Glutamatergic neuron (in vitro differentiated cells): ENCODE data around the gene HSPA6. TPM values are rescaled to one million over a fixed set of nuclear protein-coding genes. Genes with fewer than 3 reads are reported as not detected.
A peak's percentile ranks its signal among the peaks of the same experiment; 100 is the strongest.

Source experiments
- DNase-seq: peaks from one replicate; pipeline ENCODE4 v3.0.0; 2022
- H3K27ac Mint-ChIP-seq: one replicate; pipeline ENCODE4 v1.8.0; 2020; ENCODE audit warnings: mild to moderate bottlenecking, mixed read lengths, inconsistent platforms; ENCODE audit not compliant: unreplicated experiment
- H3K27me3 Mint-ChIP-seq: one replicate; pipeline ENCODE4 v1.8.0; 2020; ENCODE audit warnings: mild to moderate bottlenecking, moderate library complexity, mixed read lengths, inconsistent platforms; ENCODE audit not compliant: unreplicated experiment
- H3K36me3 Mint-ChIP-seq: one replicate; pipeline ENCODE4 v1.8.0; 2020; ENCODE audit warnings: mild to moderate bottlenecking, mixed read lengths, inconsistent platforms; ENCODE audit not compliant: unreplicated experiment
- H3K4me1 Mint-ChIP-seq: one replicate; pipeline ENCODE4 v1.8.0; 2020; ENCODE audit warnings: mild to moderate bottlenecking, low read depth, mixed read lengths, inconsistent platforms; ENCODE audit not compliant: unreplicated experiment
- H3K4me3 Mint-ChIP-seq: one replicate; pipeline ENCODE4 v1.8.0; 2020; ENCODE audit warnings: mild to moderate bottlenecking, mixed read lengths, inconsistent platforms; ENCODE audit not compliant: unreplicated experiment
- H3K9me3 Mint-ChIP-seq: one replicate; pipeline ENCODE4 v1.8.0; 2020; ENCODE audit warnings: mild to moderate bottlenecking, moderate library complexity, mixed read lengths, inconsistent platforms; ENCODE audit not compliant: unreplicated experiment
- total RNA-seq: library from RNA; stranded (reverse); fragmentation: NEBNext Ultra II Directional; extraction: Animal tissue kit (Norgen Biotek cat#: 25700); gene quantifications from one replicate; pipeline ENCODE4 v1.2.1, GENCODE V29; 2021; ENCODE audit not compliant: unreplicated experiment
- TF ChIP-seq, protein P1 (sequence below): fragments of 200-600 bp; sonication (generic); IDR thresholded peaks from one replicate; pipeline ENCODE4 v1.5.0; 2021; ENCODE audit not compliant: partially characterized antibody, unreplicated experiment

Gene HSPA6
- total RNA-seq, 1 donor from 2014 or later: not detected

DNA sequence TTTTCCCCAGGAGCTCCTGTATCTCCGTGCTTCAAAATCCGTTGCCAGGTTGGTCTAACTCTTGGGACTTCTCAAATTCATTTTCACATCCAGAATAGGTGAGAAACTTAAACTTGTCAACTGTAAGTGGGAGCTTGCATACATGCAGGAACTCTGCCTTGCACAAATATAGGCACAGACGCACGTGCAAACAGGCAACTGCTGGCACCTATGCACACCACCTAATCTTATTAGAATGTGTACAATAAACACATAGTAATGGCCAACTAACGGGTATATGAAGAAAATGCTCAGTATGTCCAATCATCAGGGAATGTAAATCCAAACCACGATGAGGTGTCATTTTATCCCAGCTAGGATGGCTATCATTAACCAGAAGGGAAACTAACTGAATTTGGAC is 41.7 kb upstream of the HSPA6 start:
- H3K27ac Mint-ChIP-seq: no peak overlapping the region
- peaks cover 6% of the 10 kb centered on the region for H3K36me3 Mint-ChIP-seq
- no peak for DNase-seq
- peaks cover 2% of the 10 kb centered on the region for H3K27me3 Mint-ChIP-seq
- no peaks in the 10 kb centered on the region for H3K9me3 Mint-ChIP-seq
- no peak overlapping the region for H3K4me3 Mint-ChIP-seq
- TF ChIP-seq, protein P1, sequence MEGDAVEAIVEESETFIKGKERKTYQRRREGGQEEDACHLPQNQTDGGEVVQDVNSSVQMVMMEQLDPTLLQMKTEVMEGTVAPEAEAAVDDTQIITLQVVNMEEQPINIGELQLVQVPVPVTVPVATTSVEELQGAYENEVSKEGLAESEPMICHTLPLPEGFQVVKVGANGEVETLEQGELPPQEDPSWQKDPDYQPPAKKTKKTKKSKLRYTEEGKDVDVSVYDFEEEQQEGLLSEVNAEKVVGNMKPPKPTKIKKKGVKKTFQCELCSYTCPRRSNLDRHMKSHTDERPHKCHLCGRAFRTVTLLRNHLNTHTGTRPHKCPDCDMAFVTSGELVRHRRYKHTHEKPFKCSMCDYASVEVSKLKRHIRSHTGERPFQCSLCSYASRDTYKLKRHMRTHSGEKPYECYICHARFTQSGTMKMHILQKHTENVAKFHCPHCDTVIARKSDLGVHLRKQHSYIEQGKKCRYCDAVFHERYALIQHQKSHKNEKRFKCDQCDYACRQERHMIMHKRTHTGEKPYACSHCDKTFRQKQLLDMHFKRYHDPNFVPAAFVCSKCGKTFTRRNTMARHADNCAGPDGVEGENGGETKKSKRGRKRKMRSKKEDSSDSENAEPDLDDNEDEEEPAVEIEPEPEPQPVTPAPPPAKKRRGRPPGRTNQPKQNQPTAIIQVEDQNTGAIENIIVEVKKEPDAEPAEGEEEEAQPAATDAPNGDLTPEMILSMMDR: no peak
- H3K4me1 Mint-ChIP-seq: no peaks in the 10 kb centered on the region

DNA sequence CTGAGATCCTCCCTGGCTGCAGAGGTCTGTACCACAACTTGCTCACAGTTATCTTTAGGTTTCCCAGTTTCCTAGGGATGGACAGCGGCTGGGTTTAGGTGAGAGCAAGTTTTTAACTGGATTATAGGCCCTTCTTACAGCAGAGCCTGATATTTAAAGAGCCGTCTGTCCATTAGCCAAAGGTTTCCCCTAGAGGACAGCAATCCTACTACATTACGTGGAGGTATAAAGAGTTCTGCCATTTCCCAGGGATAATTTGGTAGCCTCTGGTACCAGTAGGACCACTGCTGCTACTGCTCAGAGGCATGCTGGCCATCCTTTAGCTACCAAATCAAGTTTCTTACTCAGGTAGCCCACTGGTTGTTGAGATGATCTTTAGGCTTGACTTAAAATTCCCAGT is 41.0 kb upstream of the HSPA6 start:
- TF ChIP-seq, protein P1: no peak
- H3K9me3 Mint-ChIP-seq: no peaks in the 10 kb centered on the region
- no peaks in the 10 kb centered on the region for H3K4me1 Mint-ChIP-seq
- no peak for DNase-seq
- no peak overlapping the region for H3K27ac Mint-ChIP-seq
- peaks cover 6% of the 10 kb centered on the region for H3K36me3 Mint-ChIP-seq
- no peaks in the 10 kb centered on the region for H3K27me3 Mint-ChIP-seq
- H3K4me3 Mint-ChIP-seq: no peak overlapping the region

DNA sequence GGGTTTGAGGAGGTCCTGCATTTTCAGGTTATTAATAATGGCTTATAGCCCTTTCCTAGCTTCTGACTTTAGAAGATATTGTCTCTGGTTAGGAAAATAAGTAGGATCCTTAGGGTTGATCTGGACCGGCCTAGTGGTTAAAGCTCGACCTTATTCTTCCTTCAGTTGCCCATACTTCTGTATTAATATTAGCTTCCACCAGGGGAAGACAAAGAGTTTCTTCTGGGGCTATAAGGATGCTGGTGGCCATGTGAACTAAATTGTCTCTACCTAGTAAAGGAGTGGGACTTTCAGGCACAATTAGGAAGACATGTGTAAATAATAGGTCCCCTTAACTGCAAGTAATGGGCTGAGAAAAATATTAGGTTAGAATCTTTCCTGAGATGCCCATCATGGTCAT is 39.7 kb upstream of the HSPA6 start:
- TF ChIP-seq, protein P1: peak; percentile 14
- no peaks in the 10 kb centered on the region for H3K4me1 Mint-ChIP-seq
- H3K36me3 Mint-ChIP-seq: peaks cover 3% of the 10 kb centered on the region
- H3K4me3 Mint-ChIP-seq: no peak overlapping the region
- H3K27me3 Mint-ChIP-seq: no peaks in the 10 kb centered on the region
- no peak overlapping the region for H3K27ac Mint-ChIP-seq
- no peaks in the 10 kb centered on the region for H3K9me3 Mint-ChIP-seq
- DNase-seq: no peak

DNA sequence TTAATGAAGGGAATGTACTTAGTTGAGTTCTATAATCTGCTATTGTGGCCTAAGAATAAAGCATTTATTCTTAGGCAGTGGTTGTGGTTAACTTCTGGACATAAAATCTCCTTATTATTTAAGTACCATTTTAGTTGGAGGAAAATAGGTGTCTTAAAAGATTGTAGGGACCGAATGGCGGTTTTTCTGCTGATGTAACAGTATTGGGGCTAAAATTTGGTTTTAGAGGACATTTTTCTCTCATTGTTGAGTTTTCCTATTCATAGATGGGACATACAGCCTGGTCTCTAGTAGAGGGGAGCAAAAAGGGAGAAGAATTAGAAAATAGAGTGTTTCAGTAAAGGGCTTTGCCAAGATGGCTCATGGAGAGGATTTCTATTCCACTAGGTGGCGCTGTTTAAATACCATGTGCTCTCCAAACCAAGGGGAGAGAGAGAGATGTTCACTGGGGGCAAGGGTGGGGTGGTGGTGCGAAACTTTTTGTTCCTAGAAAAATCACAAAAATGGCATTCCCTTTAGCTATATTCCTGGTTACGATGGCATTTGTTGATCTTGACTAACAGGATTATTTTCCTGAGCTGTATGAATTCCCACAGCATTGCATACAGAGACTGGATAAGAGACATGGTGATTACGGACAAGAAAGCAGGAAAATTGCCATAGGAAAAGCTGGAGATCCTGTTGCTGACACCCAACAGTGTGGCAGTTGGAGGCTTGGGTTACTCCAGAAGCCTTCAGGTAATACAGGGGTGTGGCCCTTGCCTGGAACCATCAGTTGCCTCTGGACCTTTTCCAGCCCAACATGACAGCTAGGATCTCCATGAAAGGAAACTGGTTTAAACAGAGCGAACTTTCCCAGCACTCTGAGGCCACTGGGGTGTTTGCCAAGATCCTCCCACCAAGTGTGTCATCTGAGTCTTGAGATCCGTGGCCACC is 37.3 kb upstream of the HSPA6 start:
- no peaks in the 10 kb centered on the region for H3K27me3 Mint-ChIP-seq
- no peak overlapping the region for H3K27ac Mint-ChIP-seq
- TF ChIP-seq, protein P1: peak; percentile 87
- no peak for DNase-seq
- no peaks in the 10 kb centered on the region for H3K9me3 Mint-ChIP-seq
- no peak overlapping the region for H3K4me3 Mint-ChIP-seq
- H3K36me3 Mint-ChIP-seq: no peaks in the 10 kb centered on the region
- no peaks in the 10 kb centered on the region for H3K4me1 Mint-ChIP-seq

DNA sequence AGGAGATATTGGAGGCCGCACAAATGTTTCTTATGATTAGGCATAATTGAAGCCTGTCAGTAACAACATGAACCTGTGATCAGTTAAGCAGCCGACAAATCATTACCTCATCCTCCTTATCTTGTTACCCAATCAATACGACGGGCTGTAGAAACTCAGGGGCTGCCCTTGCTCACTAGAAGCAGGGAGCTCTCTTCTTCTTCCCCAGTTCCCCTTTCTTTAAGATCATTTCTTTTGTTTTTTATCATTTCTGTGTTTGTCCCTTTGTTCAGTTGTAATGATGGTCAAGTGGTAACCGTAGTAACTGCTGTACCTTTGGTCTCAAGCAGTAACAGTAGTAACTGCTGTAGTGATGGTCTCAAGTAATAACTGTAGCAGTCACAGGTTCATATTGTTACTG is 32.9 kb upstream of the HSPA6 start:
- DNase-seq: no peak
- no peak overlapping the region for H3K4me3 Mint-ChIP-seq
- H3K9me3 Mint-ChIP-seq: no peaks in the 10 kb centered on the region
- peaks cover 3% of the 10 kb centered on the region for H3K4me1 Mint-ChIP-seq
- no peaks in the 10 kb centered on the region for H3K27me3 Mint-ChIP-seq
- no peaks in the 10 kb centered on the region for H3K36me3 Mint-ChIP-seq
- TF ChIP-seq, protein P1: no peak
- H3K27ac Mint-ChIP-seq: no peak overlapping the region
